Neuronal stem cell (in vitro differentiated cells): Measurements from ENCODE around the gene INTS6.

Experiments used
- DNase-seq: peaks from one replicate; pipeline ENCODE4 v3.0.0-alpha.2; 2013; ENCODE audit warnings: low spot score
- H2AFZ ChIP-seq: one replicate; pipeline ENCODE4 v1.6.1; 2013; ENCODE audit warnings: mild to moderate bottlenecking, low read length, inconsistent platforms
- H2AK5ac ChIP-seq: 2 replicates; pipeline ENCODE4 v1.6.1; 2013; ENCODE audit warnings: low read depth, mild to moderate bottlenecking, inconsistent platforms, low read length, moderate library complexity, mixed read lengths
- H2BK120ac ChIP-seq: 2 replicates; pipeline ENCODE4 v1.6.1; 2013; ENCODE audit warnings: low read depth, mild to moderate bottlenecking, inconsistent platforms, low read length, moderate library complexity, mixed read lengths
- H2BK12ac ChIP-seq: one replicate; pipeline ENCODE4 v1.6.1; 2013; ENCODE audit warnings: low read length, inconsistent platforms
- H2BK15ac ChIP-seq: 2 replicates; pipeline ENCODE4 v1.6.1; 2013; ENCODE audit warnings: mild to moderate bottlenecking, low read length, inconsistent platforms, mixed read lengths
- H2BK5ac ChIP-seq: one replicate; pipeline ENCODE4 v1.6.1; 2013; ENCODE audit warnings: inconsistent platforms, mild to moderate bottlenecking, low read length, moderate library complexity
- H3K14ac ChIP-seq: one replicate; pipeline ENCODE4 v1.6.1; 2013; ENCODE audit warnings: low read length, inconsistent platforms
- H3K18ac ChIP-seq: 2 replicates; pipeline ENCODE4 v1.6.1; 2013; ENCODE audit warnings: low read length, inconsistent platforms
- H3K23ac ChIP-seq: 2 replicates; pipeline ENCODE4 v1.6.1; 2013; ENCODE audit warnings: low read depth, mild to moderate bottlenecking, mixed read lengths, low read length, inconsistent platforms; ENCODE audit not compliant: poor library complexity
- H3K27ac ChIP-seq: replicated peaks from 3 replicates; pipeline ENCODE4 v1.5.1; 2013; ENCODE audit warnings: low read length, inconsistent platforms
- H3K27me3 ChIP-seq, 3 experiments: 2 replicates each; pipeline ENCODE4 v1.6.1; 2013; ENCODE audit warnings: low read length in 3 of 3, mild to moderate bottlenecking in 2 of 3, inconsistent platforms in 1 of 3, low read depth in 1 of 3, mixed read lengths in 1 of 3, moderate library complexity in 1 of 3; ENCODE audit not compliant: control insufficient read depth in 3 of 3, insufficient read depth in 3 of 3
- H3K36me3 ChIP-seq, 2 donors: replicated peaks in 1 of 2; 2 replicates each; pipeline ENCODE4 v1.6.1; 2013; ENCODE audit warnings: low read length in 2 of 2; ENCODE audit not compliant: control insufficient read depth in 2 of 2, insufficient read depth in 2 of 2
- H3K4ac ChIP-seq: 2 replicates; pipeline ENCODE4 v1.6.1; 2013; ENCODE audit warnings: inconsistent platforms, mild to moderate bottlenecking, low read length, moderate library complexity
- H3K4me1 ChIP-seq, 2 donors: 1 replicate in 1 of 2; 2 replicates in 1 of 2; pipeline ENCODE4 v1.6.1; 2013; ENCODE audit warnings: low read length in 2 of 2, low read depth in 1 of 2; ENCODE audit not compliant: control insufficient read depth in 2 of 2, insufficient read depth in 1 of 2
- H3K4me2 ChIP-seq: one replicate; pipeline ENCODE4 v1.6.1; 2013; ENCODE audit warnings: mild to moderate bottlenecking, low read length, inconsistent platforms; ENCODE audit not compliant: insufficient read depth, poor library complexity, severe bottlenecking
- H3K4me3 ChIP-seq, 2 donors: 2 replicates each; pipeline ENCODE4 v1.5.1; 2013; ENCODE audit warnings: low read length in 2 of 2, mild to moderate bottlenecking in 2 of 2, inconsistent platforms in 1 of 2, moderate library complexity in 1 of 2
- H3K79me1 ChIP-seq: one replicate; pipeline ENCODE4 v1.6.1; 2013; ENCODE audit warnings: low read depth, mild to moderate bottlenecking, inconsistent platforms, low read length, moderate library complexity
- H3K9ac ChIP-seq: one replicate; pipeline ENCODE4 v1.6.1; 2013; ENCODE audit warnings: mild to moderate bottlenecking, low read depth, low read length, inconsistent platforms; ENCODE audit not compliant: poor library complexity
- H3K9me3 ChIP-seq, 2 donors: replicated peaks in 1 of 2; 2 replicates each; pipeline versions ENCODE3 to v1.6.1; 2013; ENCODE audit warnings: low read length in 2 of 2, mild to moderate bottlenecking in 2 of 2, inconsistent platforms in 1 of 2, low read depth in 1 of 2, mixed read lengths in 1 of 2, moderate library complexity in 1 of 2; ENCODE audit not compliant: control insufficient read depth in 2 of 2, insufficient read depth in 1 of 2
- H4K8ac ChIP-seq: one replicate; pipeline ENCODE4 v1.6.1; 2013; ENCODE audit warnings: low read depth, mild to moderate bottlenecking, inconsistent platforms, low read length, moderate library complexity
- H4K91ac ChIP-seq: one replicate; pipeline ENCODE4 v1.6.1; 2013; ENCODE audit warnings: low read length, low read depth, mild to moderate bottlenecking, inconsistent platforms; ENCODE audit not compliant: poor library complexity
- WGBS, 2 donors: extraction: QIAGEN DNeasy Blood & Tissue Kit; methylation state at CpG; one replicate each; pipeline ENCODE4 v1.1.7; 2013; ENCODE audit warnings: missing lambda C conversion rate in 2 of 2, mixed read lengths in 1 of 2; ENCODE audit not compliant: insufficient read length in 2 of 2, insufficient replicate concordance in 1 of 2; ENCODE audit errors: extremely low coverage in 2 of 2; 5-methylcytosine and 5-hydroxymethylcytosine counted together

The INTS6 gene

DNA sequence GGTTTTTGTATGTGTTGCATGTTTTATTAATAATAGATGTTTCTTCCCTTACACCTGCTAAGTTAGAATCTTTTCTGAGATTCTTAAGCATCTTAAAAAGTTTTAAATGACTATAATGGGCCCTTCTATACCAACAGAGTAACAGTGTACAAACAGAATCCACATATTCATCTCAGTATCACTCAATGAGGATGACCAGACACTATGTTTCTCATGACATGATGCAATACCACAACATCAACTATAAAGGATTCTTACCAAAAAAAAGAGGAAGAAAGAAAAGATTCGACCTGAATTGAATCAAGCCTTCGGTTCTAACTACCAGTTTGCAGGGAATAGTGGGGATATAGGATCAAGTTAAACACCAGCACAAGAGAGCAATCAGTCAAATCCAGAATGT lies 56.5 kb downstream of the INTS6 start:
- Histone ChIP-seq H3K18ac (no peak overlapping the region), H3K9me3 (no peaks in the 10 kb centered on the region), H2BK15ac (no peak overlapping the region), H4K91ac (no peak overlapping the region), H2BK5ac (no peak overlapping the region), H3K4ac (no peak overlapping the region), H3K4me3 (no peak overlapping the region), H3K4me2 (no peak overlapping the region), H3K9ac (no peak overlapping the region), H3K36me3 (peaks cover 0 to 16% of the 10 kb centered on the region in 2 donors), H3K4me1 (peaks cover 0 to 4% of the 10 kb centered on the region in 2 donors), H2AFZ (no peak overlapping the region), H2BK120ac (no peak overlapping the region), H3K27me3 (no peaks in the 10 kb centered on the region), H2AK5ac (no peak overlapping the region), H3K79me1 (no peaks in the 10 kb centered on the region), H4K8ac (no peak overlapping the region), H3K14ac (no peak overlapping the region), H3K23ac (no peak overlapping the region), H3K27ac (no peak overlapping the region), H2BK12ac (no peak overlapping the region)
- no peak for DNase-seq
- WGBS, 2 donors = no CpG with 5 or more reads among the region's 2 CpGs

DNA sequence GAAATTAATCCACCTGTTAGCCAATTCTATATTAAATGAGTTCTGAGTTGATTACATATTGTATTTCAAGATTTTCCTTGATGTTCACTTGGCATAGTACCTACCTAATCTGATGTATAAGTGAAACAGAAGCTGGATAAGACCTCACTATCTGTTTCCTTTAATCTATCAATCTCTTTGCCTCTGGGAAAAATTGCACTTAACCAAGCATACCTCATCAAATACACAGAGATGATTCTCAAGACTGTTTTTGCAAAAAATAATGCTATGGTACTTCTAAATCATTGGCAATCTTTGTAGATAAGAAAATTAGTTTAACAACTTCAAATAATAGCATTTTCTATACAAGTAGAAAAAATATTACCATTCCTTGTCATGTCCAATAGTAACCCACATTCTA lies 58.1 kb downstream of the INTS6 start:
- no peak overlapping the region for H3K4me3 ChIP-seq
- no peak overlapping the region for H4K91ac ChIP-seq
- peaks cover 0 to 11% of the 10 kb centered on the region in 2 donors for H3K36me3 ChIP-seq
- DNase-seq = no peak
- H2BK15ac ChIP-seq = no peak overlapping the region
- H3K23ac ChIP-seq = no peak overlapping the region
- H3K18ac ChIP-seq = no peak overlapping the region
- no peak overlapping the region for H2BK120ac ChIP-seq
- no peak overlapping the region for H3K27ac ChIP-seq
- no peak overlapping the region for H4K8ac ChIP-seq
- H2BK12ac ChIP-seq = no peak overlapping the region
- H3K79me1 ChIP-seq = no peaks in the 10 kb centered on the region
- no peaks in the 10 kb centered on the region for H3K9me3 ChIP-seq
- no peak overlapping the region for H3K4ac ChIP-seq
- H2BK5ac ChIP-seq = no peak overlapping the region
- no peak overlapping the region for H3K9ac ChIP-seq
- H3K27me3 ChIP-seq = no peaks in the 10 kb centered on the region
- H2AK5ac ChIP-seq = no peak overlapping the region
- no peak overlapping the region for H2AFZ ChIP-seq
- H3K4me2 ChIP-seq = no peak overlapping the region
- peaks cover 0 to 4% of the 10 kb centered on the region in 2 donors for H3K4me1 ChIP-seq
- H3K14ac ChIP-seq = no peak overlapping the region

DNA sequence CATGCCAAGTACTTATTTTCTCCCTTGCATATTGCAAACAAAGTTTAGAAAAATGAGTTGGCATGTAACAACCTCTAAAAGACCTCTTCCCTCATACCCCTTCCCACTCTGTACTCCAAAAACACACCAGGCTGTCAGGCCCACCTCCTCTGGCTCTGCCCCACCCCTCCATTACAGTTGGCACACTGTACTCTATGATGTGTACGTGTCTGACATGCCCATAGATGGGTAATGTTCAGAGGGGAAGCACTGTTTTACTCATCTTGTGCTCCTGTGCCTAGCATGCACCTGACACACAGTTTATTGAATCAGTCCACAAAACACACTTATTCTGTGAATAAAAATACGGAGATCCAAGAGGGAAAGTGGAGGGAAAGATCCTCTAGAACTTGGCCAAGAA lies 67.7 kb downstream of the INTS6 start:
- H2BK12ac ChIP-seq = no peak overlapping the region

DNA sequence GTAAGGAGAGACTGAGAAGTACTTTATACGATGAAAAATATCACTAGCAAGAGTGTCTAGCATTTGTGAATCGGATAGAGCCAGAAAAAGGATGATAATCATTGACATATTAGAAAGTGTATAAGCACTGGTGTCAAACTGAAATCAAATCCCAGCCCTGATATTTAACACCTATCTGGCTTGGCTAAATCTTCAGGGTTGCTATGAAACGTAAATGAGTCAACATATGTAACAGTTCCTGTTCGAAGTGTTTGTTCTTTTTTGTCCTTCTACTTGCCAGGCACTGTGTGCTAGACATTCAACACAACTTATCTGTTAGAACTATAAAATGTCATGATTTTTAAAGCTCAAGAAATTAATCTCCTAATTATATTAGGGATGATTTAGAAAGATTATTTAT lies 72.6 kb downstream of the INTS6 start:
- WGBS, 2 donors = no CpG with 5 or more reads among the region's 4 CpGs
- Histone ChIP-seq H3K9ac (no peak overlapping the region), H3K14ac (no peak overlapping the region), H4K91ac (no peak overlapping the region), H2BK120ac (no peak overlapping the region), H2BK15ac (no peak overlapping the region), H3K9me3 (no peaks in the 10 kb centered on the region), H3K23ac (no peak overlapping the region), H3K4ac (no peak overlapping the region), H2BK12ac (no peak overlapping the region), H3K4me3 (no peak overlapping the region), H3K27me3 (no peaks in the 10 kb centered on the region), H3K4me1 (no peaks in the 10 kb centered on the region), H3K18ac (no peak overlapping the region), H4K8ac (no peak overlapping the region), H3K36me3 (peaks cover 2 to 78% of the 10 kb centered on the region in 2 donors), H2AK5ac (no peak overlapping the region), H2BK5ac (no peak overlapping the region), H3K4me2 (no peak overlapping the region), H3K27ac (no peak overlapping the region), H3K79me1 (no peaks in the 10 kb centered on the region), H2AFZ (no peak overlapping the region)
- no peak for DNase-seq

More for the DNA sequence above, 67.7 kb downstream of the INTS6 start:
- Histone ChIP-seq H3K18ac (no peak overlapping the region), H4K8ac (no peak overlapping the region), H4K91ac (no peak overlapping the region), H2AFZ (no peak overlapping the region), H3K14ac (no peak overlapping the region), H3K79me1 (no peaks in the 10 kb centered on the region), H3K4me2 (no peak overlapping the region), H3K27me3 (no peaks in the 10 kb centered on the region), H2BK120ac (no peak overlapping the region), H2AK5ac (no peak overlapping the region), H3K4ac (no peak overlapping the region), H3K23ac (no peak overlapping the region), H3K27ac (no peak overlapping the region), H3K9me3 (no peaks in the 10 kb centered on the region), H3K4me3 (no peak overlapping the region), H3K4me1 (no peaks in the 10 kb centered on the region), H3K36me3 (peaks cover 0 to 32% of the 10 kb centered on the region in 2 donors), H2BK15ac (no peak overlapping the region), H2BK5ac (no peak overlapping the region), H3K9ac (no peak overlapping the region)
- WGBS, 2 donors = no CpG with 5 or more reads among the region's 2 CpGs
- no peak for DNase-seq
